Common myeloid progenitor, CD34-positive (primary cell): ENCODE data around the gene MAP2K5.

Experiments
- CTCF ChIA-PET: fragments of 350-600 bp; sonication (Branson Sonifier 250); formaldehyde crosslinking; loops from one replicate; lab custom pipeline; 2021; ENCODE audit warnings: antibody characterized with exemption; lab: Charles Lee
- POLR2A ChIA-PET: fragments of 350-600 bp; sonication (Branson Sonifier 250); formaldehyde crosslinking; loops from one replicate; lab custom pipeline; 2021; ENCODE audit warnings: antibody characterized with exemption; lab: Charles Lee
- DNase-seq, 3 donors: peaks; one replicate each; pipeline versions ENCODE4 v3.0.0 to v3.0.0-alpha.2; 2013
- H3K27ac ChIP-seq, 2 experiments: 1 replicate in 1 of 2; 2 replicates in 1 of 2; pipeline ENCODE4 v1.7.0; 2013; ENCODE audit warnings: inconsistent platforms in 2 of 2, low read length in 2 of 2, mild to moderate bottlenecking in 2 of 2, low read depth in 1 of 2, moderate library complexity in 1 of 2; ENCODE audit not compliant: severe bottlenecking in 2 of 2, insufficient read depth in 1 of 2, poor library complexity in 1 of 2
- H3K27me3 ChIP-seq, 5 experiments: replicated peaks in 2 of 5; 1 replicate in 3 of 5; 2 replicates in 2 of 5; pipeline versions ENCODE4 v1.6.1 to v1.7.0; 2013; ENCODE audit warnings: low read length in 4 of 5, mild to moderate bottlenecking in 2 of 5, moderate library complexity in 2 of 5, inconsistent platforms in 1 of 5; ENCODE audit not compliant: insufficient read depth in 5 of 5, control insufficient read depth in 4 of 5
- H3K36me3 ChIP-seq, 4 experiments: 1 replicate in 2 of 4; 2 replicates in 2 of 4; pipeline versions ENCODE4 v1.6.1 to v1.7.0; 2013; ENCODE audit warnings: low read length in 3 of 4, control low read depth in 1 of 4, mild to moderate bottlenecking in 1 of 4; ENCODE audit not compliant: control insufficient read depth in 4 of 4, insufficient read depth in 4 of 4
- H3K4me1 ChIP-seq, 4 experiments: 1 replicate in 3 of 4; 2 replicates in 1 of 4; pipeline versions ENCODE4 v1.6.1 to v1.7.1; 2013; ENCODE audit warnings: low read length in 3 of 4, mild to moderate bottlenecking in 3 of 4, control low read depth in 1 of 4, inconsistent platforms in 1 of 4, moderate library complexity in 1 of 4; ENCODE audit not compliant: control insufficient read depth in 4 of 4, insufficient read depth in 4 of 4; ENCODE audit errors: control extremely low read depth in 1 of 4
- H3K4me3 ChIP-seq, 7 experiments: 1 replicate in 4 of 7; 2 replicates in 3 of 7; pipeline versions ENCODE4 v1.5.1 to v1.7.0; 2013; ENCODE audit warnings: mild to moderate bottlenecking in 7 of 7, low read length in 6 of 7, moderate library complexity in 6 of 7, inconsistent platforms in 2 of 7, low read depth in 2 of 7, control low read depth in 1 of 7; ENCODE audit not compliant: insufficient read depth in 4 of 7, control insufficient read depth in 1 of 7; ENCODE audit errors: extremely low read depth in 1 of 7
- H3K9me3 ChIP-seq, 5 experiments: 1 replicate in 4 of 5; 2 replicates in 1 of 5; pipeline versions ENCODE4 v1.6.1 to v1.7.1; 2013; ENCODE audit warnings: low read length in 4 of 5, mild to moderate bottlenecking in 2 of 5, inconsistent platforms in 1 of 5, low read depth in 1 of 5, moderate library complexity in 1 of 5; ENCODE audit not compliant: control insufficient read depth in 4 of 5, insufficient read depth in 2 of 5; ENCODE audit errors: control extremely low read depth in 1 of 5
- WGBS: methylation state at CpG from one replicate; pipeline ENCODE4 v1.1.5; 2013; ENCODE audit not compliant: insufficient coverage; 5-methylcytosine and 5-hydroxymethylcytosine counted together

The MAP2K5 gene

GRCh38 chr15:67732671-67733374 is 190.3 kb downstream of the MAP2K5 start:
- no peaks in the 10 kb centered on the region for H3K36me3 ChIP-seq
- CTCF ChIA-PET = interaction anchor here (2.1 kb wide), 1 partner anchor 10 kb away, joined by 7 read pairs; no protein-coding TSS in a partner anchor
- no peak overlapping the region for H3K4me3 ChIP-seq
- 94% methylated on average over 12 of the region's 14 CpGs for WGBS
- no peak overlapping the region for H3K27ac ChIP-seq
- H3K9me3 ChIP-seq = no peaks in the 10 kb centered on the region
- no peaks in the 10 kb centered on the region for H3K27me3 ChIP-seq
- peaks cover 0 to 23% (median 16%) of the 10 kb centered on the region in 4 experiments for H3K4me1 ChIP-seq
- no peak for DNase-seq
- POLR2A ChIA-PET = no interaction called here

- DNase-seq = no peak
- H3K27ac ChIP-seq = no peak overlapping the region
- no CpG with 5 or more reads among the region's 2 CpGs for WGBS
- CTCF ChIA-PET = no interaction called here
- H3K36me3 ChIP-seq = no peaks in the 10 kb centered on the region
- no peaks in the 10 kb centered on the region for H3K27me3 ChIP-seq
- H3K9me3 ChIP-seq = no peaks in the 10 kb centered on the region
- POLR2A ChIA-PET = no interaction called here
- H3K4me1 ChIP-seq = peaks cover 0 to 26% (median 15%) of the 10 kb centered on the region in 4 experiments
- H3K4me3 ChIP-seq = peak overlapping the region in 1 of 7 experiments; percentile 11
These were observed 193.4 kb downstream of the MAP2K5 start for GRCh38 chr15:67735896-67736295.

GRCh38 chr15:67736810-67737209 is 194.3 kb downstream of the MAP2K5 start:
- H3K9me3 ChIP-seq = no peaks in the 10 kb centered on the region
- no peak overlapping the region for H3K4me3 ChIP-seq
- POLR2A ChIA-PET = no interaction called here
- H3K36me3 ChIP-seq = no peaks in the 10 kb centered on the region
- CTCF ChIA-PET = interaction anchor here (1.3 kb wide), 1 partner anchor 42 kb away, joined by 3 read pairs; no protein-coding TSS in a partner anchor
- no peak overlapping the region for H3K27ac ChIP-seq
- no CpG with 5 or more reads among the region's 2 CpGs for WGBS
- peaks cover 0 to 25% (median 10%) of the 10 kb centered on the region in 4 experiments for H3K4me1 ChIP-seq
- H3K27me3 ChIP-seq = no peaks in the 10 kb centered on the region
- no peak for DNase-seq

- Histone ChIP-seq H3K9me3 (no peaks in the 10 kb centered on the region), H3K27ac (no peak overlapping the region), H3K27me3 (no peaks in the 10 kb centered on the region), H3K36me3 (no peaks in the 10 kb centered on the region), H3K4me3 (no peak overlapping the region), H3K4me1 (peaks cover 0 to 30% (median 9%) of the 10 kb centered on the region in 4 experiments)
- ChIA-PET POLR2A (no interaction called here), CTCF (interaction anchor here (1.3 kb wide), 2 partner anchors 27 to 41 kb away, joined by 3 to 4 read pairs; no protein-coding TSS in a partner anchor)
- WGBS = 72% methylated on average over 4 of the region's 4 CpGs
- no peak for DNase-seq
These were observed 195.6 kb downstream of the MAP2K5 start for GRCh38 chr15:67738056-67738455.

- Histone ChIP-seq H3K36me3 (no peaks in the 10 kb centered on the region), H3K4me1 (peaks cover 3 to 44% (median 16%) of the 10 kb centered on the region in 4 experiments), H3K27me3 (no peaks in the 10 kb centered on the region), H3K9me3 (no peaks in the 10 kb centered on the region), H3K27ac (no peak overlapping the region), H3K4me3 (no peak overlapping the region)
- ChIA-PET CTCF (no interaction called here), POLR2A (no interaction called here)
- 83% methylated on average over 1 of the region's 3 CpGs for WGBS
- no peak for DNase-seq
These were observed 197.9 kb downstream of the MAP2K5 start for GRCh38 chr15:67740405-67740804.

GRCh38 chr15:67741308-67741707 is 198.8 kb downstream of the MAP2K5 start:
- DNase-seq = peak in 2 of 3 donors; percentile 50 to 56
- no peaks in the 10 kb centered on the region for H3K36me3 ChIP-seq
- ChIA-PET CTCF (interaction anchor here (0.6 to 1.1 kb wide), 3 partner anchors 44 to 116 kb away, joined by 3 read pairs; no protein-coding TSS in a partner anchor), POLR2A (no interaction called here)
- no peaks in the 10 kb centered on the region for H3K9me3 ChIP-seq
- peak overlapping the region in 2 of 7 experiments; percentile 2 to 3 for H3K4me3 ChIP-seq
- H3K27ac ChIP-seq = no peak overlapping the region
- WGBS = 0% methylated on average over 1 of the region's 2 CpGs
- H3K4me1 ChIP-seq = peaks cover 0 to 45% (median 14%) of the 10 kb centered on the region in 4 experiments
- no peaks in the 10 kb centered on the region for H3K27me3 ChIP-seq

GRCh38 chr15:67743558-67743957 is 201.1 kb downstream of the MAP2K5 start:
- H3K9me3 ChIP-seq = no peaks in the 10 kb centered on the region
- ChIA-PET POLR2A (no interaction called here), CTCF (interaction anchor here (1.6 kb wide), 1 partner anchor 11 kb away, joined by 7 read pairs; no protein-coding TSS in a partner anchor)
- no peaks in the 10 kb centered on the region for H3K27me3 ChIP-seq
- no peak for DNase-seq
- no peak overlapping the region for H3K27ac ChIP-seq
- peaks cover 0 to 52% (median 15%) of the 10 kb centered on the region in 4 experiments for H3K4me1 ChIP-seq
- H3K36me3 ChIP-seq = no peaks in the 10 kb centered on the region
- H3K4me3 ChIP-seq = no peak overlapping the region
